IPS-15b (cell line): ENCODE measurements around the gene HDDC2.

Source experiments
- H3K27me3 ChIP-seq: one replicate; pipeline ENCODE4 v1.6.1; 2013; ENCODE audit warnings: low read length; ENCODE audit not compliant: control insufficient read depth, insufficient read depth
- H3K36me3 ChIP-seq: one replicate; pipeline ENCODE4 v1.6.1; 2013; ENCODE audit warnings: low read length; ENCODE audit not compliant: control insufficient read depth, insufficient read depth
- H3K4me1 ChIP-seq: one replicate; pipeline ENCODE4 v1.6.1; 2013; ENCODE audit warnings: mild to moderate bottlenecking, low read length; ENCODE audit not compliant: control insufficient read depth, insufficient read depth
- H3K4me3 ChIP-seq: one replicate; pipeline ENCODE4 v1.5.1; 2013; ENCODE audit warnings: low read depth, low read length
- H3K9ac ChIP-seq: one replicate; pipeline ENCODE4 v1.6.1; 2013; ENCODE audit warnings: low read depth, mild to moderate bottlenecking, low read length
- H3K9me3 ChIP-seq: one replicate; pipeline ENCODE4 v1.6.1; 2013; ENCODE audit warnings: mild to moderate bottlenecking, low read length; ENCODE audit not compliant: control insufficient read depth, insufficient read depth

The HDDC2 gene

GRCh38 chr6:125230674-125231073 lies 71.1 kb downstream of the HDDC2 start:
- no peak overlapping the region for H3K9ac ChIP-seq
- H3K4me1 ChIP-seq, result no peaks in the 10 kb centered on the region
- H3K36me3 ChIP-seq, result no peaks in the 10 kb centered on the region
- no peak overlapping the region for H3K4me3 ChIP-seq
- no peaks in the 10 kb centered on the region for H3K27me3 ChIP-seq
- no peaks in the 10 kb centered on the region for H3K9me3 ChIP-seq

DNA sequence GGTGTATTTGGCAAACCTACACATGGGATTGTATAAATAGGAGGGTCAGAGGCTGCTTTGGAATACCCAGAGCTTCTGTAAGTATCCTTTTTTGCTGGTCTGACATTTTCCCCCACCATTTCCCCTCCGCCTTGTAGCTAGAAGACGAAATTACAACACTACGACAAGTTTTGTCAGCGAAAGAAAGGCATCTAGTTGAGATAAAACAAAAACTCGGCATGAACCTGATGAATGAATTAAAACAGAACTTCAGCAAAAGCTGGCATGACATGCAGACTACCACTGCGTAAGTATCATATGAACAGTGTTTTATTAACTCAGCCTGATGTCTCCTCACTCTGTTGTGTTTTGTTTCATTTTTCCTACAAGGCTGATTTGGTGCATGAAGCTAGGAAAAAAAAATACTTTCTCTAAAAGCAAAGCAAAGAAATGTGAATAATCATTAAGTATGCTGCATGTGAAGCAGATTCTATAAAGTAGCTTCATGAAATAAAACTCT lies 72.7 kb downstream of the HDDC2 start:
- Histone ChIP-seq H3K27me3 (no peaks in the 10 kb centered on the region), H3K9me3 (no peaks in the 10 kb centered on the region), H3K4me3 (no peak overlapping the region), H3K36me3 (no peaks in the 10 kb centered on the region), H3K4me1 (no peaks in the 10 kb centered on the region), H3K9ac (no peak overlapping the region)

DNA sequence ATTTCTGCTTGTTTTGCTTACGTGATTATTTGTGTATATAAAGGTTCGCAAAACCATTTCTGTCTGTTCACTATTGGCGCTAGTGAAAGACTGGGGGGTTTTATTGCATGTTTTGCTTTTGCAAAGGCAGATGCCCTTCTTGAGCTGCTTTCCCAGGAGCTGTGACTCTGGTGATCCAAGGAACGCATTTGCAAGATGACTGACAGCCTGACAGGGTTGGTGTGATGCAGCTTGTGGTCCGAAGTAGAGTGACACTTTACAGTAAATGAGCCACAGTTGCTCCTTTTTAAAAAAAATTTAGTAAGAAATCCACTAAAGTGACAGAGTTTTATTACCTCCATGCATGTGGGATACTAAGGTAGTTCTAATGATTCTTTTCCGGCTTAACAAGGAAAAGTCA lies 74.5 kb downstream of the HDDC2 start:
- Histone ChIP-seq H3K27me3 (no peaks in the 10 kb centered on the region), H3K9me3 (no peaks in the 10 kb centered on the region), H3K9ac (no peak overlapping the region), H3K4me3 (no peak overlapping the region), H3K4me1 (no peaks in the 10 kb centered on the region), H3K36me3 (no peaks in the 10 kb centered on the region)
